Uterus (tissue), 2 donors: ENCODE results near the gene IGSF11.

ENCODE experiments used
- CTCF ChIP-seq, 4 experiments: fragments of 200-600 bp in 2 of 4; fragments of 450-650 bp in 2 of 4; sonication (generic) in 2 of 4; IDR thresholded peaks; one replicate each; pipeline ENCODE4 v1.5.1; 2016 to 2019; ENCODE audit warnings: antibody characterized with exemption in 4 of 4, mild to moderate bottlenecking in 2 of 4, moderate library complexity in 1 of 4
- POLR2A ChIP-seq, 2 donors: fragments of 450-650 bp; IDR thresholded peaks; one replicate each; pipeline ENCODE4 v1.6.1; 2016; ENCODE audit warnings: antibody characterized with exemption in 2 of 2, mild to moderate bottlenecking in 1 of 2, moderate library complexity in 1 of 2

GRCh38 chr3:118936811-118937210 is 97.8 kb downstream of the IGSF11 start:
- TF ChIP-seq CTCF (IDR thresholded peaks at IDR 0.05) (no peak), POLR2A (IDR thresholded peaks at IDR 0.05) (no peak)
